Right lung (tissue), 5 donors: Measurements from ENCODE around the gene OOSP4B. TPM values are rescaled to one million over a fixed set of nuclear protein-coding genes. Genes with fewer than 3 reads are reported as not detected.
"Not testable (repeated sequence)": the region's sequence is repeated elsewhere in the genome, so short reads cannot be mapped to it uniquely, and the experiment has no call there.

Source experiments
- DNase-seq, 2 donors: peaks; one replicate each; pipeline ENCODE4 v3.0.0-alpha.2; 2013
- polyA plus RNA-seq, 5 donors: library from polyadenylated mRNA; unstranded; fragments of 120-200 nt; gene quantifications; one replicate each; pipeline versions ENCODE4 v1.2.1 to v1.2.3, GENCODE V29; 2013; ENCODE audit warnings: inconsistent platforms in 1 of 5, low replicate concordance in 1 of 5; ENCODE audit not compliant: insufficient read length in 5 of 5, insufficient read depth in 1 of 5

The OOSP4B gene
- polyA plus RNA-seq, 5 donors = not detected

DNA sequence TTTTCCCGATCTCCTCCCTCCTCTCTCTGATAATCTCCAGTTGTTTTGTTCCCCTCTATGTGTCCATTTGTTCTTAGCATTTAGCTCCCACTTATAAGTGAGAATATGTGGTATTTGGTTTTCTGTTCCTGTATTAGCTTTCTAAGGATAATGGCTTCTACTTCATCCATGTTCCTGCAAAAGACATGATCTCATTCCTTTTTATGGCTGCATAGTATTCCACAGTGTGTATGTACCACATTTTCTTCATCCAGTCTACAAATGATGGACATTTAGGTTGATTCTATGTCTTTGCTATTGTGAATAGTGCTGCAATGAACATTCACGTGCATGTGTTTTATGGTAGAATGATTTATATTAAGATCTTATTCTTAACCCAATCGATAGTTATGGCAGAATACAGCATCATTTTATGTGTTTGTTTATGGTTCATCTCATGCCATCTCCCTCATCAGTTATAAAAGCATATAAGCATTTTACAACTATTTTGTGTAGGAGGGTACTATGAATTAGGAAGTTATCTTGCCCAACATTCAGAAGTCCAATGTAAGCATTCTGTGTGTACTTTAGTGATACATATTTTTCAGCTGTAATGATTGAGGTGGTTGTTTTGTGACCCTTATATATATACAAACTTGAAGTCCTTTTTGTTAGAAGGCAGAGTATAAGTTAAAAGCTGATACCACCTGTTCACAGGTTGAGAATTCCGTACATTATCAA lies 42.7 kb downstream of the OOSP4B start:
- no peak for DNase-seq

GRCh38 chr11:60064111-60064510 lies 47.1 kb downstream of the OOSP4B start:
- DNase-seq = no peak

- DNase-seq = no peak
Observed at GRCh38 chr11:60065801-60066200, 48.8 kb downstream of the OOSP4B start.

DNA sequence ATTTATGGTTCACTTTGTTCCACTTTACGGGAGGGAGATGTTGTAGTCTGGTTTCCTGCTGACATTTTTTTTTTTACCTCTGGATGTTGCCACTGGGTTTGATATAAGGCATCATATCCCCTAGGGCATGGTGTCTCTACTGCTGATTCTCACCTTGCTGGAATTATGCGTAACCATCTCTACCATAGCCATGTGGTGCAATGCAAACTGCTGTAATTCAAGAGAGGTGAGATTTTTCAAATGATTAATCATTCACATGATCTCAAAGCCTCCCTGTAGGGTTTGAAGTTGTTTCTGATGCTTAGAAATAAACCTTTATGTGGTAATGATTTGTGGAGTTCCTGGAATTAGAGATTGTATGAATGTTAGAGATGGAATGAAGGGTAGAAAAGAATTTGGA lies 52.5 kb downstream of the OOSP4B start:
- no peak for DNase-seq

DNA sequence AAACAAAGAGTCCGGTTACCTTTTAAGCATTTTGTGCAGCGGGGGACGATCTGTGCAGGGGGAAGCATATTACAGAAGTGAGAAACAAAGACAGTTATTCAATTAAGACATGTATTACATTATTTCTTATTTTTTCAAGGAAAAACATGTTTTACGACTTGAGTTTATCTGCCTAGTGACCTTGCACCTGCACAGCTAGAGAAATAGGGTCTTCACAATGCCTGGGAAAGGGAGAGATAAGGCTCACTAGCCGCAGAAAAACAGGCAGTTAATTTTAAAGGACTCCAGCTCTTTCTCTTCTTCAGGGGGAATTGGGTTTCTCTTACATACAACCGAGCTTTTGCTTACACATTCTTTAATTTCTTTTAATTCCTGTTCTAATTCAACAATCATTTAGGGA lies 54.7 kb downstream of the OOSP4B start:
- DNase-seq = not testable (repeated sequence)

- no peak for DNase-seq
Observed at GRCh38 chr11:60077216-60077817, 60.3 kb downstream of the OOSP4B start.

- no peak for DNase-seq
Observed at GRCh38 chr11:60077981-60078380, 61.0 kb downstream of the OOSP4B start.

GRCh38 chr11:60078745-60079144 lies 61.8 kb downstream of the OOSP4B start:
- DNase-seq = no peak

- no peak for DNase-seq
Observed at GRCh38 chr11:60080535-60080934, 63.6 kb downstream of the OOSP4B start.

Other genes starting within 250 kb of the OOSP4B start
- 10 to 100 TPM; 53.1 to 55.5 (median 53.7) TPM for gene MRPL16, start 206.4 kb upstream of the OOSP4B start, polyA plus RNA-seq
- not detected for gene CBLIF, start 171.7 kb upstream of the OOSP4B start, polyA plus RNA-seq
- gene TCN1, start 150.7 kb upstream of the OOSP4B start, polyA plus RNA-seq = under 1 TPM in 2 of 5 donors, not detected in 3; 0.10 to 0.28 TPM
- not detected for gene OOSP3, start 138.4 kb upstream of the OOSP4B start, polyA plus RNA-seq
- gene OOSP1, start 78.7 kb upstream of the OOSP4B start, polyA plus RNA-seq = under 1 TPM in 2 of 5 donors, not detected in 3; 0.17 to 0.39 TPM
- not detected for gene OOSP4A, start 53.1 kb upstream of the OOSP4B start, polyA plus RNA-seq
- not detected for gene OOSP2, start 23.2 kb downstream of the OOSP4B start, polyA plus RNA-seq
- gene MS4A3, start 39.5 kb downstream of the OOSP4B start, polyA plus RNA-seq = 1 to 10 TPM; 1.2 to 2.3 (median 1.4) TPM
- under 1 TPM in 3 of 5 donors, not detected in 2; 0.04 to 0.07 (median 0.07) TPM for gene MS4A2, start 71.5 kb downstream of the OOSP4B start, polyA plus RNA-seq
- 10 to 100 TPM; 16.9 to 41.2 (median 29.4) TPM for gene MS4A6A, start 165.9 kb downstream of the OOSP4B start, polyA plus RNA-seq
- 1 to 10 TPM; 1.1 to 2.7 (median 2.1) TPM for gene MS4A4E, start 226.0 kb downstream of the OOSP4B start, polyA plus RNA-seq